ENCODE results near the gene NUP62.

NUP62 gene

GRCh38 chr19:49864890-49865289, 64.4 kb downstream of the NUP62 start:
- Histone ChIP-seq H3K36me3 (ENCODE audit: control insufficient read depth, low read depth, low read length) (peaks cover 34% of the 10 kb centered on the region), H3K4me3 (ENCODE audit: low read length) (no peak overlapping the region), H3K4me1 (ENCODE audit: control insufficient read depth, low read depth, low read length) (peaks cover 6% of the 10 kb centered on the region), H3K9me3 (ENCODE audit: control insufficient read depth, low read depth, low read length) (no peaks in the 10 kb centered on the region), H3K27ac (ENCODE audit: low read length) (no peak overlapping the region), H3K27me3 (ENCODE audit: control insufficient read depth, insufficient read depth, low read length) (no peaks in the 10 kb centered on the region), H3K9ac (ENCODE audit: low read length) (no peak overlapping the region)

- Histone ChIP-seq H3K27ac (ENCODE audit: low read length) (no peak overlapping the region), H3K4me1 (ENCODE audit: control insufficient read depth, low read depth, low read length) (peaks cover 6% of the 10 kb centered on the region), H3K9ac (ENCODE audit: low read length) (no peak overlapping the region), H3K4me3 (ENCODE audit: low read length) (no peak overlapping the region), H3K9me3 (ENCODE audit: control insufficient read depth, low read depth, low read length) (no peaks in the 10 kb centered on the region), H3K27me3 (ENCODE audit: control insufficient read depth, insufficient read depth, low read length) (no peaks in the 10 kb centered on the region), H3K36me3 (ENCODE audit: control insufficient read depth, low read depth, low read length) (peaks cover 35% of the 10 kb centered on the region)
Observed at GRCh38 chr19:49863935-49864320, 65.4 kb downstream of the NUP62 start.

- no peak overlapping the region for H3K4me3 ChIP-seq (ENCODE audit: low read length)
- H3K27me3 ChIP-seq (ENCODE audit: control insufficient read depth, insufficient read depth, low read length) = no peaks in the 10 kb centered on the region
- H3K9me3 ChIP-seq (ENCODE audit: control insufficient read depth, low read depth, low read length) = no peaks in the 10 kb centered on the region
- H3K9ac ChIP-seq (ENCODE audit: low read length) = no peak overlapping the region
- peaks cover 6% of the 10 kb centered on the region for H3K4me1 ChIP-seq (ENCODE audit: control insufficient read depth, low read depth, low read length)
- H3K36me3 ChIP-seq (ENCODE audit: control insufficient read depth, low read depth, low read length) = peaks cover 37% of the 10 kb centered on the region
- no peak overlapping the region for H3K27ac ChIP-seq (ENCODE audit: low read length)
Observed at GRCh38 chr19:49863254-49863934, 65.9 kb downstream of the NUP62 start.

GRCh38 chr19:49862391-49863253, 66.7 kb downstream of the NUP62 start:
- Histone ChIP-seq H3K27me3 (ENCODE audit: control insufficient read depth, insufficient read depth, low read length) (no peaks in the 10 kb centered on the region), H3K9me3 (ENCODE audit: control insufficient read depth, low read depth, low read length) (no peaks in the 10 kb centered on the region), H3K4me3 (ENCODE audit: low read length) (no peak overlapping the region), H3K9ac (ENCODE audit: low read length) (no peak overlapping the region), H3K4me1 (ENCODE audit: control insufficient read depth, low read depth, low read length) (peaks cover 6% of the 10 kb centered on the region), H3K27ac (ENCODE audit: low read length) (no peak overlapping the region), H3K36me3 (ENCODE audit: control insufficient read depth, low read depth, low read length) (peaks cover 40% of the 10 kb centered on the region)

- Histone ChIP-seq H3K27me3 (ENCODE audit: control insufficient read depth, insufficient read depth, low read length) (no peaks in the 10 kb centered on the region), H3K36me3 (ENCODE audit: control insufficient read depth, low read depth, low read length) (peaks cover 47% of the 10 kb centered on the region), H3K9ac (ENCODE audit: low read length) (no peak overlapping the region), H3K27ac (ENCODE audit: low read length) (no peak overlapping the region), H3K4me3 (ENCODE audit: low read length) (no peak overlapping the region), H3K9me3 (ENCODE audit: control insufficient read depth, low read depth, low read length) (no peaks in the 10 kb centered on the region), H3K4me1 (ENCODE audit: control insufficient read depth, low read depth, low read length) (peaks cover 6% of the 10 kb centered on the region)
Observed at GRCh38 chr19:49861541-49862378, 67.5 kb downstream of the NUP62 start.

- Histone ChIP-seq H3K9ac (ENCODE audit: low read length) (no peak overlapping the region), H3K36me3 (ENCODE audit: control insufficient read depth, low read depth, low read length) (peaks cover 47% of the 10 kb centered on the region), H3K4me1 (ENCODE audit: control insufficient read depth, low read depth, low read length) (peaks cover under 1% of the 10 kb centered on the region), H3K27ac (ENCODE audit: low read length) (no peak overlapping the region), H3K27me3 (ENCODE audit: control insufficient read depth, insufficient read depth, low read length) (no peaks in the 10 kb centered on the region), H3K9me3 (ENCODE audit: control insufficient read depth, low read depth, low read length) (no peaks in the 10 kb centered on the region), H3K4me3 (ENCODE audit: low read length) (no peak overlapping the region)
Observed at GRCh38 chr19:49861107-49861506, 68.2 kb downstream of the NUP62 start.

- no peaks in the 10 kb centered on the region for H3K9me3 ChIP-seq (ENCODE audit: control insufficient read depth, low read depth, low read length)
- no peaks in the 10 kb centered on the region for H3K4me1 ChIP-seq (ENCODE audit: control insufficient read depth, low read depth, low read length)
- H3K27me3 ChIP-seq (ENCODE audit: control insufficient read depth, insufficient read depth, low read length) = no peaks in the 10 kb centered on the region
- no peak overlapping the region for H3K9ac ChIP-seq (ENCODE audit: low read length)
- no peak overlapping the region for H3K4me3 ChIP-seq (ENCODE audit: low read length)
- H3K27ac ChIP-seq (ENCODE audit: low read length) = no peak overlapping the region
- peaks cover 49% of the 10 kb centered on the region for H3K36me3 ChIP-seq (ENCODE audit: control insufficient read depth, low read depth, low read length)
Observed at GRCh38 chr19:49860336-49861102, 68.8 kb downstream of the NUP62 start.

- H3K9me3 ChIP-seq (ENCODE audit: control insufficient read depth, low read depth, low read length) = no peaks in the 10 kb centered on the region
- H3K4me3 ChIP-seq (ENCODE audit: low read length) = no peak overlapping the region
- H3K27me3 ChIP-seq (ENCODE audit: control insufficient read depth, insufficient read depth, low read length) = no peaks in the 10 kb centered on the region
- no peak overlapping the region for H3K27ac ChIP-seq (ENCODE audit: low read length)
- peaks cover 53% of the 10 kb centered on the region for H3K36me3 ChIP-seq (ENCODE audit: control insufficient read depth, low read depth, low read length)
- no peaks in the 10 kb centered on the region for H3K4me1 ChIP-seq (ENCODE audit: control insufficient read depth, low read depth, low read length)
- H3K9ac ChIP-seq (ENCODE audit: low read length) = no peak overlapping the region
Observed at GRCh38 chr19:49859682-49860335, 69.5 kb downstream of the NUP62 start.

GRCh38 chr19:49858088-49858985, 71.0 kb downstream of the NUP62 start:
- no peak overlapping the region for H3K4me3 ChIP-seq (ENCODE audit: low read length)
- no peak overlapping the region for H3K9ac ChIP-seq (ENCODE audit: low read length)
- H3K9me3 ChIP-seq (ENCODE audit: control insufficient read depth, low read depth, low read length) = no peaks in the 10 kb centered on the region
- H3K36me3 ChIP-seq (ENCODE audit: control insufficient read depth, low read depth, low read length) = peaks cover 38% of the 10 kb centered on the region
- H3K27me3 ChIP-seq (ENCODE audit: control insufficient read depth, insufficient read depth, low read length) = no peaks in the 10 kb centered on the region
- H3K4me1 ChIP-seq (ENCODE audit: control insufficient read depth, low read depth, low read length) = no peaks in the 10 kb centered on the region
- H3K27ac ChIP-seq (ENCODE audit: low read length) = no peak overlapping the region

GRCh38 chr19:49857838-49858087, 71.5 kb downstream of the NUP62 start:
- no peak overlapping the region for H3K4me3 ChIP-seq (ENCODE audit: low read length)
- H3K4me1 ChIP-seq (ENCODE audit: control insufficient read depth, low read depth, low read length) = no peaks in the 10 kb centered on the region
- H3K27ac ChIP-seq (ENCODE audit: low read length) = no peak overlapping the region
- H3K9me3 ChIP-seq (ENCODE audit: control insufficient read depth, low read depth, low read length) = no peaks in the 10 kb centered on the region
- H3K27me3 ChIP-seq (ENCODE audit: control insufficient read depth, insufficient read depth, low read length) = no peaks in the 10 kb centered on the region
- H3K36me3 ChIP-seq (ENCODE audit: control insufficient read depth, low read depth, low read length) = peaks cover 36% of the 10 kb centered on the region
- H3K9ac ChIP-seq (ENCODE audit: low read length) = no peak overlapping the region
